ENCODE results near the gene PTPRN2. TPM values are rescaled to one million over a fixed set of nuclear protein-coding genes. Genes with fewer than 3 reads are reported as not detected.
A peak's percentile ranks its signal among the peaks of the same experiment; 100 is the strongest.

Gene PTPRN2
- total and polyA plus RNA-seq, 9 of the 15 experiments (the other 6 are each of a cell fraction or from before 2014, with no cell fraction given): not detected

DNA sequence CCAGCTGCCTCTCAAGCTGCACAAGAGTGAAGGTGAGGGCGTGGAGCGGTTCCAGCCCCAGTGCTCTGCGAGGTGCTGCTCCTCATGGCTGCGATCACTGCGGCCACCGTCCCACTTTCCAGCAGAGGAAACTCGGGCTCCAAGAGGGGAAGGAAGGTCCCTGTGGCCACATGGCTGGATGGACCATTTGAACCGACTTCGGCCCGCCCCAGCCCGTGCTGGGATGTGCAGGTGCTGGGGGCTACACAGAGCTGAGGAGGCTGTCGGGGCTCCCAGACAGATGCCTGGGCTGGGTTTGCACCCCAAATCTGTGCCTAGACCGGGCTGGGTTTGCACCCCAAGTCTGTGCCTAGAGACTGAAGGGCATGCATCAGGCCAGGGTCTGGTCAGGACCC is 1064.3 kb downstream of the PTPRN2 start (continued):
- TF ChIP-seq U2AF2 (optimal IDR thresholded peaks at IDR 0.05; ENCODE audit: low read depth, low read length): no peak

DNA sequence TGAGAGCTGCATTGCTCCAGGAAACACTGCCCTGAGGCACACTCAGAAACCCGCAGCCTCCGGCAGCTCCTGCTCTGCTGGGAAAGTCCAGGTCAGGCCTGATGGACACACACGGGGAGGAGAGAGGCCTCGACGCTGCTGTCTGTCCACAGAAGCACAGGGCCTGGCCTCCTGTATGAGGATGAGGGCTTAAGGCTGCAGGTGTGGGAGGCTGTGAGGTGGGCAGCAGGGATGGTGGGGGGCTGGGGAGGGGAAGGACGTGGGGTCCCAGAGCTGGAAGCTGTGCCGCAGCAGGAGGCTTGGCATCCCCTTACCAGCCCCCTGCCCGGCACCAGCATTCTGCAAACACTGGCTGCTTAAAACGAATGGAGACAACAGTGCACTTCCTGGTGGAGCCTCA is 1064.7 kb downstream of the PTPRN2 start:
- Histone ChIP-seq H2AFZ (ENCODE audit: low read depth, low read length) (no peak overlapping the region), H3K4me2 (ENCODE audit: insufficient read depth, low read length) (no peak overlapping the region), H3K4me3 (no peak overlapping the region), H3K36me3 (ENCODE audit: control insufficient read depth, insufficient read depth, low read length) (no peaks in the 10 kb centered on the region), H3K27me3 (ENCODE audit: control insufficient read depth in 2 of 2, insufficient read depth in 2 of 2, low read length in 2 of 2) (peaks cover 73 to 90% of the 10 kb centered on the region in 2 experiments), H3K27ac (ENCODE audit: extremely low read depth, low read depth, low read length) (no peak overlapping the region), H3K4me1 (replicated peaks in 1 of 2; ENCODE audit: control insufficient read depth in 2 of 2, insufficient read depth in 2 of 2, low read length in 2 of 2) (peaks cover 5 to 37% of the 10 kb centered on the region in 2 experiments; a peak in 4 of 5 replicates), H4K20me1 (replicated peaks; ENCODE audit: control insufficient read depth, insufficient read depth, low read length) (peaks cover 4% of the 10 kb centered on the region), H3K9me3 (replicated peaks; ENCODE audit: control insufficient read depth, insufficient read depth, low read depth, low read length) (no peaks in the 10 kb centered on the region), H3K79me2 (ENCODE audit: control insufficient read depth, insufficient read depth, low read length) (no peaks in the 10 kb centered on the region), H3K9ac (ENCODE audit: insufficient read depth in 1 of 2, low read depth in 2 of 2, low read length in 2 of 2) (peak overlapping the region in 1 of 2 experiments; percentile 20; a peak in 1 of 4 replicates), H3K9me1 (ENCODE audit: control insufficient read depth, insufficient read depth, low read length) (no peaks in the 10 kb centered on the region)
- WGBS (ENCODE audit: insufficient coverage, low coverage, missing lambda C conversion rate): 7% methylated on average over 9 of the region's 9 CpGs
- ChIA-PET CTCF (ENCODE audit: low intra/inter-chr PET ratio) (no interaction called here), POLR2A (no interaction called here)
- intact Hi-C loops (cut with micrococcal nuclease) (no loop called here), in situ Hi-C loops (cut with MboI) (no loop called here)
- TF ChIP-seq SMARCC2 (IDR thresholded peaks at IDR 0.05; ENCODE audit: low read depth) (no peak), HDAC8 (tag; IDR thresholded peaks at IDR 0.05) (no peak), ZNF239 (CRISPR knock-in tag; IDR thresholded peaks at IDR 0.05) (no peak), NR2C2 (CRISPR knock-in tag; IDR thresholded peaks at IDR 0.05) (no peak), NR2C2 (tag; IDR thresholded peaks at IDR 0.05) (no peak)
- FAIRE-seq: no peak
- no peak for DNase-seq (ENCODE audit: extremely low read depth in 1 of 4, low spot score in 3 of 4)
- ATAC-seq: no peak
- BruUV-seq (replicated peaks): no TSS peak
